ENCODE results near the gene MSANTD4. TPM values are rescaled to one million over a fixed set of nuclear protein-coding genes. Genes with fewer than 3 reads are reported as not detected.
"Not testable (repeated sequence)": the region's sequence is repeated elsewhere in the genome, so short reads cannot be mapped to it uniquely, and the experiment has no call there.

Gene MSANTD4
- total RNA-seq, 4 donors from 2014 or later: 3.0 to 13.5 (median 6.7) TPM

GRCh38 chr11:106014620-106015019, 7.4 kb downstream of the MSANTD4 start:
- WGBS, 2 donors: 74 to 86% methylated on average over 2 of the region's 2 CpGs
- TF ChIP-seq POLR2A (IDR thresholded peaks at IDR 0.05) (no peak), CTCF (IDR thresholded peaks at IDR 0.05) (no peak)
- intact Hi-C loops (cut with DNase I): no loop called here
- Histone ChIP-seq H3K27me3 (no peaks in the 10 kb centered on the region), H3K36me3 (peaks cover 0 to 23% (median 12%) of the 10 kb centered on the region in 3 donors), H3K9me3 (no peaks in the 10 kb centered on the region), H3K4me3 (no peak overlapping the region), H3K27ac (no peak overlapping the region), H3K4me1 (peaks cover 0 to 15% (median 0%) of the 10 kb centered on the region in 3 donors)
- no peak for DNase-seq

GRCh38 chr11:106014035-106014434, 8.0 kb downstream of the MSANTD4 start:
- Histone ChIP-seq H3K27ac (no peak overlapping the region), H3K4me3 (no peak overlapping the region), H3K4me1 (peaks cover 0 to 9% (median 0%) of the 10 kb centered on the region in 3 donors), H3K27me3 (no peaks in the 10 kb centered on the region), H3K9me3 (no peaks in the 10 kb centered on the region), H3K36me3 (peaks cover 0 to 29% (median 12%) of the 10 kb centered on the region in 3 donors)
- intact Hi-C loops (cut with DNase I): no loop called here
- TF ChIP-seq CTCF (IDR thresholded peaks at IDR 0.05) (no peak), POLR2A (IDR thresholded peaks at IDR 0.05) (no peak)
- WGBS, 2 donors: 75 to 85% methylated on average over 2 of the region's 2 CpGs
- no peak for DNase-seq

- DNase-seq: no peak
- 50 to 69% methylated on average over 3 of the region's 3 CpGs for WGBS, 2 donors
- no peak overlapping the region for H3K4me3 ChIP-seq
- peaks cover 0 to 40% (median 12%) of the 10 kb centered on the region in 3 donors for H3K36me3 ChIP-seq
- intact Hi-C loops (cut with DNase I): no loop called here
- no peaks in the 10 kb centered on the region for H3K4me1 ChIP-seq
- H3K27ac ChIP-seq: no peak overlapping the region
- TF ChIP-seq CTCF (IDR thresholded peaks at IDR 0.05) (no peak), POLR2A (IDR thresholded peaks at IDR 0.05) (no peak)
- no peaks in the 10 kb centered on the region for H3K27me3 ChIP-seq
- H3K9me3 ChIP-seq: no peaks in the 10 kb centered on the region
These were observed 9.3 kb downstream of the MSANTD4 start for GRCh38 chr11:106012744-106013143.

GRCh38 chr11:106011481-106011880, 10.6 kb downstream of the MSANTD4 start:
- 83% methylated on average over 2 of the region's 2 CpGs for WGBS, 2 donors
- no peak overlapping the region for H3K4me3 ChIP-seq
- H3K36me3 ChIP-seq: peaks cover 0 to 53% (median 15%) of the 10 kb centered on the region in 3 donors
- peaks cover 0 to 3% (median 0%) of the 10 kb centered on the region in 3 donors for H3K9me3 ChIP-seq
- no peak for DNase-seq
- H3K4me1 ChIP-seq: no peaks in the 10 kb centered on the region
- H3K27me3 ChIP-seq: no peaks in the 10 kb centered on the region
- intact Hi-C loops (cut with DNase I): no loop called here
- no peak overlapping the region for H3K27ac ChIP-seq
- TF ChIP-seq POLR2A (IDR thresholded peaks at IDR 0.05) (no peak), CTCF (IDR thresholded peaks at IDR 0.05) (no peak)

GRCh38 chr11:106003094-106003493, 18.9 kb downstream of the MSANTD4 start:
- DNase-seq; H3K27me3 ChIP-seq; intact Hi-C loops (cut with DNase I); H3K4me3 ChIP-seq; H3K27ac ChIP-seq; H3K4me1 ChIP-seq: not testable (repeated sequence)
- WGBS, 2 donors: 90 to 95% methylated on average over 4 of the region's 4 CpGs
- Histone ChIP-seq H3K36me3 (peaks cover 0 to 55% (median 5%) of the 10 kb centered on the region in 3 donors), H3K9me3 (peaks cover 0 to 21% (median 7%) of the 10 kb centered on the region in 3 donors)
